IPS DF 4.7 (cell line): Measurements from ENCODE around the gene CAMK2D.

ENCODE experiments used
- DNase-seq: peaks from one replicate; pipeline ENCODE4 v3.0.0-alpha.2; 2013; ENCODE audit warnings: low spot score; ENCODE audit errors: extremely low read depth

The CAMK2D gene

GRCh38 chr4:113531572-113531971, 230.0 kb downstream of the CAMK2D start:
- DNase-seq: no peak

- no peak for DNase-seq
Observed at GRCh38 chr4:113528395-113528794, 233.1 kb downstream of the CAMK2D start.

GRCh38 chr4:113525521-113525920, 236.0 kb downstream of the CAMK2D start:
- DNase-seq: no peak

DNA sequence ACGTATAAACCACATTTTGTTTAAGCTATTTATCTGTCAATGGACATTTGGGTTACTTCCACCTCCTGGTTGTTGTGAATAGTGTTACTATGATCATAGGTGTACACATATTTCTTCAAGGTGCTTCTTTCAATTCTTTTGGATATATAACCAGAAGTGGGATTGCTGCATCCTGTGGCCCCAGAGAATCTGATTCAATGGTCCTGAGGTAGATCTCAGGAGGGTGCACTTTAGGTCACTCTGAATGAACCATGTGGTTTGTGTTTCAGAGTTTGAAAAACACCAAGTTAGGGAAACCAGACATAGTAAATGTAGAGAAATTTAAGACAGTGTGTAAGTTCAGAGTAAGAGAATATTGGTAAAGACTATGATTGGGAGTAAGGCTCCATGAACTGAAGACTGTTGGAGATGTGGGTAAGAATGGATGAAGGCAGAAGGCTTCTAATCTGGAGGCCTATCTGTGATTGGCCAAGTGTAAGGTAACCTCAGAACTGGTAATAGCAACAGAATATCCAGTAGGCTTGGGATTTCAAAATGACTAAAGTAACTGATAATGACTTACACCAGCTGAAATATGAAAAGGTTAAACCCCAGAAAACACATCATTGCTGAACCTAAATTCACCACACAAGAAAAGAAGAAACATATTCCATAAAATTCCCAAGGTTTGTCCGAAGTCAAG, 236.9 kb downstream of the CAMK2D start:
- no peak for DNase-seq

- DNase-seq: no peak
Observed at GRCh38 chr4:113524096-113524495, 237.4 kb downstream of the CAMK2D start.

GRCh38 chr4:113522433-113522832, 239.1 kb downstream of the CAMK2D start:
- no peak for DNase-seq

DNA sequence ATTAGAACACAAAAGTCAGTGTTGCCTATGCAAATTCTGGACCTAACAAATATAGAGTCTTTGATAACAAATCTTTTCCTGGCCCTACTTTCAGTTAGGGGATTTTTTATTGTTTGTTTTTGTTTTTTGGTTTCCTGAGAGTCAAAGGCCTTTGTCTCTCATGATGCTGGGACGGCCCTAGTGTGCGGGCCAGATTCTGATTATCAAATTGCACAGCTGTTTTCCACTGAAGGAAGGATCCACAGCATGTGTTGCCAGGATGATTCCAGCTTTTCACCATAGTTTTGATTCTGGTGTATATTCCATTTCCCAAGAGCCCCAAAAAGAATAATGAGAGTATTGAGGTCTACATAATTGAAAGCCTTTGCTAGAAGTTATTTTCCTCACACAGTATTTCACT, 248.2 kb downstream of the CAMK2D start:
- DNase-seq: no peak

- no peak for DNase-seq
Observed at GRCh38 chr4:113512880-113513279, 248.7 kb downstream of the CAMK2D start.

GRCh38 chr4:113511944-113512343, 249.6 kb downstream of the CAMK2D start:
- no peak for DNase-seq

DNA sequence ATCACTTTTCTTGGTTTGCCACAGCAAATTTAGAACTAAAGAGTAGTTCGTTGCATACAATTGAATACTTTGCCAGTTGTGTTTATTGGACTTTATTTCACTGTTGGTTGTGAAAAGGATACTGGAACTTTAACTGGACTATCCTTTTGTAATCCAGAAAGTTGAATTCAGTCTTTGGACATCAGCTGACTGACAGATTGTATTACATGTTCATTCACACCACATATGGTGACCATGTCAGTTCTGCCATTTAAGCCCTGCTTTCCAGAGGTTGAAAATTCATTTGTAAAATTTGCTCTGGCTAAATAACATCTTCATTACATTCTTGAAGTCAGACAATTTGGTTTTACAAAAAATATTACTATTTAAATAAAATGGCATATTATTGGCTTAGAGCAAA, 251.7 kb downstream of the CAMK2D start:
- DNase-seq: no peak

GRCh38 chr4:113505044-113505443, 256.5 kb downstream of the CAMK2D start:
- DNase-seq: no peak

- DNase-seq: no peak
Observed at GRCh38 chr4:113504422-113504821, 257.1 kb downstream of the CAMK2D start.

DNA sequence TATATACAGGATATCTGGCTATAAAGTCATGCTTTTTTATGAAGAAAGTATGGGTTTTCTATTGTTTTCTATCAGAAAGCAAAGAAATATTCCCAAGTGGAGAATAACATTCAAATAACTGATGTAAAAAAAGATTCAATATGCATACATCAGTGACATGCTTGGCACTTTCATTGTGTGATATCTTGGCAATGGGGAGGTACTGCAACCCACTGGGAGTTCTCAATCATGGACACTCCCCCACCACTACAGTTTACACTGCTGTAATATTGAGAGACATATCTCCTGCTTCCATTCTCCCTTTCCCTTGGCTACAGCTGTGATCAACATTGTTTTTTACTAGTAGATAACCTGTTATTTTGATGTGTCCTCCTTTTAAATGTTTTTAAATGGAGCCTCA, 257.8 kb downstream of the CAMK2D start:
- DNase-seq: no peak

DNA sequence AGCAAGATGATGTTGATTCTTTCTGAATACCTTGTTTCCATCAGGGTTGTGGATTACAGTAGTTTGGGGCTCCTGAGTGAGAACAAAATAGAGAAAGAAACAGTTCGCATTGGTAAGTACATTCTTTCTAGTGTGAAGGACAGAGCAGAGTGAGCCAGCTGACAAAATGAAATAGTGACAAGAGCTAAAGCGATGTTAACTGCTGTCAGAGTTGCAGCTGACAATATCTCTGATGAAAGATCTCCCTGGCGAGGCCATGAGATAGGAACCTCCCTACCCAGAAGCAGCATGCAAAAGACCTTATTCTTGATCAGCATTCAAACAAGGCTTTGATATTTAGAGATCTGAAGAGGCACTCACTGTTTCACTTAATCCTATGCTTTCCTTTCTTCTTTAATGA, 258.6 kb downstream of the CAMK2D start:
- DNase-seq: no peak

- no peak for DNase-seq
Observed at GRCh38 chr4:113502476-113502875, 259.1 kb downstream of the CAMK2D start.

DNA sequence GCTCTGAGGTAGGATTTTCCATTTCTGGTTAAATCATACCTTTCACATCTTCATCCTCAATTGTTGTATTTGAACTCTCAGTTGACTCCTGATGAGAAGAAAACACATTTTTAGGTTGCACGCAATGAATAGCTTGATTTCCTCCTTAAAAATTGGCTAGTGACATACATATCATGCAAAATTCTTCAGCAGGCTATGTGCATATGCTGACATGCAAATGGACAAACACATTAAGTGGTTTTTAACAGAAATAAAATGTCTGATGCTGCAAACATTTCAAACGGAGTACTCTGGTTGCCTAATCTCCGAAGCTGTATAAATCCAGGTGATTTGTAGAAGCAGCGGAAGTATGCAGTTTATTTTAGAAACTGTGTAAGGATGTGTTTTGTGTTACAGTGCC, 261.1 kb downstream of the CAMK2D start:
- DNase-seq: no peak

- no peak for DNase-seq
Observed at GRCh38 chr4:113499696-113500095, 261.8 kb downstream of the CAMK2D start.

DNA sequence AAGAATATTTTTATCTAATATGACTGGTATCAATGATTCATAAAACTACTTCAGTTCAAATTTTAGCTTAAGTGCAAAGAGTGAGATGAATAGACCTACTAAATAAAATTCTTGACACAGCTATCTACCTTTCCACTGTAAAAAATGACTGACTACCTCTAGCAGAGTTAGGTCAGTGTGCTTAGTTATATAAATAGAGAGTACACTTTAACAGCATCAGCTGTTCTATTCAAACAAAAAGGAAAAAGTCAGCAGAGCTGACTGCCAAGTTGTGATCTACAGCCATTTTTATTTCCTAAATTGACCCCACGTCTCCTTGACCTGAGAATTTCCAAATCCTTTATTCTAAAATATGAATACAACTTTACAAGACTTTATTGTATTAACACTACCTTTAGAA, 262.4 kb downstream of the CAMK2D start:
- DNase-seq: no peak

- DNase-seq: no peak
Observed at GRCh38 chr4:113497154-113497884, 264.2 kb downstream of the CAMK2D start.

GRCh38 chr4:113496698-113497097, 264.8 kb downstream of the CAMK2D start:
- no peak for DNase-seq

DNA sequence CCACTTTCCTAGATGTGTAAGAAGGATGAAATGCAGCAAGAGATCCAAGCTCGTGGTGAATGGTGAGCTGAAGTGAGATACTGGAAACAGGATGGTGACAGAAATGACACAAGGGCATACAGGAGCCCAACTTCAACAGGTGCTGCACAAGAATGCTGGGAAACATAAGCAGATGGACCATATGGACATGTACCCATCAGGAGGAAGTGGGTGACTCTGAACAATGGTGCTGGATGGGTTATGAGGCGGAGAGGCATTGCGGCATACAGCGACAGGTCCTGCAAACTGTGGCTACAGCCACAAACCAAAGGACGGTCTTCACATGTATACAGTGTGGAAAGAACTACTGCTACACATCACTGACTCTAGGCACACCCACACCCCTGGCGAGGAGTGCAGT, 265.7 kb downstream of the CAMK2D start:
- no peak for DNase-seq

DNA sequence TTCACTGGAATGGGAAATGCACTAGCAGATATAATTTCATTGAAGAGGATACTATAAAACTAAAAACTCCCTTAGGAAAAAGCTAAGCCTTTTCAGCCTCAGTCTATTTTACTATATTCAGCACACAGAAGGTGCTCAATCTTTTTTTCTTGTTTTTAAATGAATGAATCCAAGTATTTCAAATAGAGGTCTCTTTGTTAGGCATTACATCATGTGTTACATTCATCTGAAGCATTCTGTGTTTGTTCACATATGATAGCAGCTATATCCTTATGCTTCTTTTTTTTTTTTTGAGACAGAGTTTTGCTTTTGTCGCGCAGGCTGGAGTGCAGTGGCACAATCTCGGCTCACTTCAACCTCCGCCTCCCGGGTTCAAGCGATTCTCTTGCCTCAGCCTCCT, 278.4 kb downstream of the CAMK2D start:
- DNase-seq: no peak

GRCh38 chr4:113482325-113482724, 279.2 kb downstream of the CAMK2D start:
- DNase-seq: no peak
